DMS53 treated with DMSO at 0.1 percent for 48 hours (cell line): Measurements from ENCODE around the gene SLX4IP.

Experiments used
- DNase-seq: peaks from one replicate; lab custom pipeline; 2025; ENCODE audit not compliant: unreplicated experiment; lab: John Stamatoyannopoulos, UW

The SLX4IP gene

GRCh38 chr20:10547276-10548114, 112.4 kb downstream of the SLX4IP start:
- no peak for DNase-seq

GRCh38 chr20:10549511-10549910, 114.4 kb downstream of the SLX4IP start:
- no peak for DNase-seq

DNA sequence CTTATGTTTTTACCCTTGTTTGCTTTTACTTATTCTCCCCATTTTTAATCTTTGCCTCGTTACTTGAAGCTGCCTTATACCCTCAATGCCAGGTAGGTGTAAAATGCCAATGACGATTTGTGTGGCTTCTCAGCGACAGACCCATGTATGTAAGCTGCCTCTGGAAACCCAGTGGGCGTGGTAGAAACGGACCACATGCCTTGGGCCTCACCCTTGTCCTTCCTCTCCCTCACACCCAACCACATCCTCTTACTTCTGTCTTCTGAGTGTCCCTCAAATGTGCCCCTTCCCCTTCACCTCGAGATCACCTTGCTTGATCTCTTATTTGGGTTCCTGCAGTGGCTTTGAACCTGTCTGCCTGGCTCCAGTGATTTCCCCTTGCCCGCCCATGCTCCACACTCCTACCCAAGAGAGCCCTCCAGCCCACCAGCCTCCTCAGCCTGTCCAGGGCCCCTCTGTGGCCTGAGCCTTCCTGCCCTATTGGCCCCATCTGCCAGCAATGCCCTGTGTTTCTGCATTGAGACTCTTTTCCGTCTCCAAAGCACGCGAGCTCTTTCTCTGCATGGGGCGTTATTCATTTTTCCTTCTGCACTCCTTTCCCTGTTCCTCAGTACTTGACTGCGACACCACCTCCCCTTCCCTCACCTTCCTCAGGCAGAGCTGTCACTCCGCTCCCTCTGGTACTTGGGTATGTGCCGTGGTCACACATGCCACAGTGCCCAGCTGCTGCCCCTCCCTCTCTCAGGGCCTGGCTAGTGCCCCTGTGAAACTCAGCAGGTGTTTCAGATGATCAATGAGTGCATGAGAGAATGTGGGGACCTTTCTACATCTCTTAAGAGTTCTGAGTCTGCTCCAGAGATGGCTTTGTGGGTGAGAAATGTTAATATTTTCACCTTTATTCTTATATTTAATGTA, 115.4 kb downstream of the SLX4IP start:
- DNase-seq: no peak

DNA sequence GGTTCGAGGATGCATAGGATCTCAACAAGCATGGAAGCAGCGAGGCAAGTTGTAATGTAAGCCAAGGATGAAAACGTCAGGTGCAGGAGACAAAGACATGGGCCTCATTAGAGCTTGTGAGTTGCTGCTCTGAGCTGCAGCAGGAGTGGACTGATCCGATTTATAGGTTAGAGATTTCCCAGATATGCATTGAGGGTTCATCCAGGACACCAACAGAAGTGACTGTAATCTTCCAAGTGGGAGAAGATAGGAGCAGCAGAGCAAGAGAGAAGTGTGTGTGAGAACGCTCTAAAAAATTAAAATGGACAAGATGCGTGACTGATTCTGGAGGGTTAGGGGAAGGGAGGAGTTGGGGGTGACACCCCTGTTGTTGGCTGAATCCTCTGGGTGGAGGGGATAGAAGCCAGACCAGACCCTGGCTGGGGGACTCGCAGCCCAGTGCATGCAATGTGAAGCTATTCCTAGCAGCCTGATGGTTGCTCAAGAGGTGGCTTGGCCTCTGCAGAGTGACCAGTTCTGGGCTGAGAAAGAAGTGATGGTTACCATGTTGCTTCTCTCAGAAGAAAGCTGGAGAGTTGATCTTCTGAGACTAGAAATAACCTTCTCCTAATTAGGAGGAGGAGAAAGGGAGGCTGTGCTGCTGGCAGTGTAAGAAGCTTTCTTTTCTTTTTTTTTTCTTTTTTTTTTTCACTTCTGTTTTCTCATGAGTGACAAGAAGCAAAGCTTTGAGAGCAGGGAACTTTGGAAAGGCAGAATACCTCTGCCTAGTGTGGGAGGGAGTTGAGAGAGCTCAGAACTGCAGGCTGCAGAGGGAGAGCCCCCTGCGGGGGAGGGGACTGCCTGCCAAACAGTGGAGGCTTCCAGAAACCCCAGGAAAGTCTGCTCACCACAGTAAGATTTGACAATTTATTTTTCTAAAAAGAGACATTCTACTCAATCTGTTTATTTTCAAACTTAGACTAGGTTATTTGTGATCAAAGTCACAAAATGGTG, 116.9 kb downstream of the SLX4IP start:
- DNase-seq: no peak

GRCh38 chr20:10553326-10553984, 118.3 kb downstream of the SLX4IP start:
- peak; percentile 68 for DNase-seq

- no peak for DNase-seq
Measured at GRCh38 chr20:10554285-10554684, 119.2 kb downstream of the SLX4IP start.

GRCh38 chr20:10555393-10555792, 120.3 kb downstream of the SLX4IP start:
- no peak for DNase-seq

DNA sequence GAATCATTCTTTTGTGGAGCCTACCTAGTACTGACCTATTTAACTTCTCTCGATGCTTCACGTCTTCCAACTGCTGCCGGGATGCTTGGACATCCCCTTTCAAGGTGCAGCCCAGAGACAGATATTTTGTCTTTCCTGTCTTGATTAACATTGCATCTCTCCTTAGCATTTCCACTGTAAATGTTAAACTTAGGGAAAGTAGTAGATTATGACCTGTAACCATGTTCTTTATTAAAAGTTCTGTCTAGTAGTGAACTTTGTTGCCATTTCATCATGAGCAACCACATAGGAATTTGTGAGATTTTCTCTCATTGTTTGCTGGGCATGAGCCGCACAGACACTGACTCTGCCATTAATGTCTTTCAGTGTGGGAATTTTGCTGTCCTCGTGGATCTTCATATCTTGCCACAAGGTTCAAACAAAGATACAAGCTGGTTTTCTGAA, 120.8 kb downstream of the SLX4IP start:
- no peak for DNase-seq

DNA sequence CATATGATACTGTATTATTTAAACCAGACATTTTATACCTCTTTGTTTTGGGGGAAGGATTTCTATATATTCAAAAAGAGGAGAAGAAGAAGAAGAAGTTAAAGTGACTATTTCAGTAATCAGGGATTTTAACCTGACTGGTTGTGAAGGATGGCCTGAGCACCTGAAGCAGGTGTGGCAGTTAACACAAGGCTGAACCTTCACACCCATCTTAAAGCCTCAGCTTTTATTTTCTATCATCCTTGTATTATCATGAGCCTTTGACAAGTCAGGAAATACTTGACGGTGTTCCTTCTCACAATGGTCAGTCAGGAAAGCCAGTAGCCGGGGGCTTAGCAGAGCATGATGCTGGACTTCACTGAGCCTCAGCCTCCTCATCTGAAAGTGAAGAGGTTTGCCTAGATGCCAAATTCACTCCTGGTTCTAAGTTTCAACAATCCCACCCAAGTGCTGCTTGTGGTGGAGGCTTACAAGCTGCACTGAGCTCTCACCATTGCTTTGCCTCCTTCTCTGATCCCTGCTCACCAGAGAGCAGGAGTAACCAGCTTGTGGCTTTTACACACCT, 121.5 kb downstream of the SLX4IP start:
- DNase-seq: no peak

- DNase-seq: peak; percentile 61
Measured at GRCh38 chr20:10557685-10558084, 122.6 kb downstream of the SLX4IP start.

DNA sequence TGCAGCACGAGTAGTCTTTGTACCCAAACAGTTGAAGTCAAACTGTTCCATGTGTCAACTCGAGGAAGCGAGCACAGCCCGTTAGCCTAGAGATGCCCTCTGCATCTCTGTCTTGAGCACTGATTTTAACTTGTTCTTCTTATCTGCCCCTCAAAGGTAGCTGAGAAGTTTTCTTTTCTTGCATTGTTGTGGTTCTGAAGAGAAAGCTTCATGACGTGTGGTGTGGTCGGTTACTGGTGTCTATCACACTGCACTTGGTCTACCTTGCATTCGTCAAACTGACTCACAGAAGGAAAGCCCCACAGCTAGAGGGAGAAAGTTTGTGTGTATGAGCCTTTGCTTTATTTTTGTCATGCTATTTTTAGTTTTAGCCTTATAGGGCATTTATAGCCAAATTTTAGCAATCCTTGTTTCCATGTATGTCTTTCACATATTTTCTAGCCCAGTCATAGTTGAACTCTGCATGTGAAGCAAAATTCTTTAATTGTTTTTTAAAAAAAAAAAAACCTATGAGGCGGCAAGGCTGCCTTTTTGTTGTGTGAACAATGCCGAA, 123.6 kb downstream of the SLX4IP start:
- DNase-seq: no peak

DNA sequence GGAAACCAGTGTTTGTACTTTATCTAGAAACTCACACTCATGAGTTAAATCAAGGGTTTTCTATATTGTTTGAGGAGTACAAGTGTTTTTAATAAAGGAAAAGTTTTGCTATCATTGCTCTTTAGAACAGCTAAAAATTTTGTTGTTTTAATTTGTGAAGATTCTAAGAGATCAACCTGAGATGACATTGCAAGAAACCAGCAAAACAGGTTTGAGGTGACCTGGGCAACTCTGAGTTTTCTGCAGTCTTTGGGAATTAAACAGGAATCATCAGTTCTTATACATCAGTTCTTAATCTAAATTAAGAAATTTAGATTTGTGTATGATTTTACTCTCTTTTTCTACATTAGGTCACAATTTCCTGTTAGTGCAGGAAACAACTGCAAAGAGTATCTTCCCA, 124.2 kb downstream of the SLX4IP start:
- DNase-seq: peak; percentile 73

GRCh38 chr20:10560686-10561085, 125.6 kb downstream of the SLX4IP start:
- no peak for DNase-seq

DNA sequence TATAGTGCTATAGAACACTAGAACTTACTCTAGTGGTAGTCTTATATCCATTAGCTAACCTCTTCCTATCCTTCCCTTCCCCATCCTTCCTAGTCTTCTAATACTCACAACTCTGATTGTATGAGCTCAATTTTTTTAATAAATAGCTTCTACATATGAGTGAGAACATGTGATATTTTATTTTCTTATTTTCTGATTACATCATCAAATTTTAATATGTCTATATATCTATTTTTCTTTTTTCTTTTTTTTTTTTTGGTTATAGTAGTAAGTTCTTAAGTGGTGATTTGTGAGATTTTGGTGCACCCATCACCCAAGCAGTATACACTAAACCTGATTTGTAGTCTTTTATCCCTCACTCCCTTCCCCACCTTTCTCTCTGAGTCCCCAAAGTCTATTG, 126.2 kb downstream of the SLX4IP start:
- no peak for DNase-seq

- DNase-seq: no peak
Measured at GRCh38 chr20:10562899-10563298, 127.8 kb downstream of the SLX4IP start.

DNA sequence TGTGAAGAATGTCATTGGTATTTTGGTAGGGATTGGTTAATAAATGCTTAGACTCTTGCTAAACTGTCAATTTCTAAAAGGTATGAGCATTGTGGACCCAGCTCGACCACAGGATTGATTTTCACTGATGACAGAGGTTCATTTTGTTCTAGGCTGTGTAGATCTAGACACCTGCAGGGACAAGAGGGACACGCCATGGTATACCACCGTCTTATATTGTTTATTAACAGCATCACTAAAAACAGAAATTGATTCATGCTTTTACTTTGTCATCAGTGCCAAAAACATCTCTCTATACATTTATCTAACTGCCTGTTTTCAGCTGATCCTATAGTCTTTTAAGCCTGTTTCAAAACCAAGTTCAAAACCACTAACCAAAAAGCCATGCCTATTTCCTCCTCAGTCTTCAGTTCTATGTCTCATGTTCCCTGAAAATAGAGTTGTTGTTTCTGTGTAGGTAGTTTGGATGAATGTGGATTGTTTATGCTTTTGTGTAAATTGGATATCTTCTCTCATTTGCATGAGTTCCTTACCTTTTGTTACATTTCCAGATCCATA, 128.9 kb downstream of the SLX4IP start:
- DNase-seq: no peak

DNA sequence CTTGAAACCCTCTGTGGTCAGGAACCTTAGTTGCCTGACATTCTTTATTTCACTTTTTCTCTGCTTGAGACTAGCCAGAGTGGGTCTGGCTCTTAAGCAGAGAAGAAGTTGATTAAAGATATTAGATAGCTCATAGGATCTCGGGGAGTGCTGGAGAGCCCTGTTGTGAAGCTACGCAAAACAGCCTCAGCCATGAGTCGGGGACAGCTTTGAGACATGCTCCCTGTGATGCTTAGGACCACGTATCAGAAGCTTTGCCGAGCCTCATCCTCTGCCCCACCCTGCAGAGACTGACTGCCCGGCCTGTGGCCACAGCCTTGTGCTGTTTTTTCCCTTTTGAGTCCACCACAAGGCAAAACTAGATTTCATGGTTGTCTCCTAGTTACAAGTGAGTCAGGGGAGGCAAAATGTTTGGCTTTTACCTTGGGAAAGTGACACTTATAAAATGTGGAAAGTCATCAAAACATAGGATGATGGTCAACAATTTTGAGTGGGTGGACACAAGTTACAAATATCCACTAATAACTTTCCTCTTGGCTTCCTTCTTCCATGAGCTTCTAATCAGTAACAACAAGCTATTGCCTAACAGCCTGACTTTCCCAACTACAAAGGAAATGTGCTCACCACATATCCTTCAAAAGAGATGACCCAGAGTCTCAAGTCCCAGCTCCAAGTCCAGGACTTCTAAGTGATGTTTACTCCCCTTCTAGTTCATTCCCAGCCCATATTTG, 130.3 kb downstream of the SLX4IP start:
- no peak for DNase-seq
